T follicular helper cell (primary cell): Measurements from ENCODE around the gene F11.
"Not testable (repeated sequence)": the region's sequence is repeated elsewhere in the genome, so short reads cannot be mapped to it uniquely, and the experiment has no call there.

Source experiments
- DNase-seq: peaks from one replicate; pipeline ENCODE4 v3.0.0-alpha.2; 2020; ENCODE audit warnings: low read depth
- total RNA-seq, 2 experiments: gene quantifications; one replicate each; lab custom pipeline; 2026; lab: John Stamatoyannopoulos, UW

The F11 gene
- 0.04 to 0.06 reads per million in 2 experiments for total RNA-seq

DNA sequence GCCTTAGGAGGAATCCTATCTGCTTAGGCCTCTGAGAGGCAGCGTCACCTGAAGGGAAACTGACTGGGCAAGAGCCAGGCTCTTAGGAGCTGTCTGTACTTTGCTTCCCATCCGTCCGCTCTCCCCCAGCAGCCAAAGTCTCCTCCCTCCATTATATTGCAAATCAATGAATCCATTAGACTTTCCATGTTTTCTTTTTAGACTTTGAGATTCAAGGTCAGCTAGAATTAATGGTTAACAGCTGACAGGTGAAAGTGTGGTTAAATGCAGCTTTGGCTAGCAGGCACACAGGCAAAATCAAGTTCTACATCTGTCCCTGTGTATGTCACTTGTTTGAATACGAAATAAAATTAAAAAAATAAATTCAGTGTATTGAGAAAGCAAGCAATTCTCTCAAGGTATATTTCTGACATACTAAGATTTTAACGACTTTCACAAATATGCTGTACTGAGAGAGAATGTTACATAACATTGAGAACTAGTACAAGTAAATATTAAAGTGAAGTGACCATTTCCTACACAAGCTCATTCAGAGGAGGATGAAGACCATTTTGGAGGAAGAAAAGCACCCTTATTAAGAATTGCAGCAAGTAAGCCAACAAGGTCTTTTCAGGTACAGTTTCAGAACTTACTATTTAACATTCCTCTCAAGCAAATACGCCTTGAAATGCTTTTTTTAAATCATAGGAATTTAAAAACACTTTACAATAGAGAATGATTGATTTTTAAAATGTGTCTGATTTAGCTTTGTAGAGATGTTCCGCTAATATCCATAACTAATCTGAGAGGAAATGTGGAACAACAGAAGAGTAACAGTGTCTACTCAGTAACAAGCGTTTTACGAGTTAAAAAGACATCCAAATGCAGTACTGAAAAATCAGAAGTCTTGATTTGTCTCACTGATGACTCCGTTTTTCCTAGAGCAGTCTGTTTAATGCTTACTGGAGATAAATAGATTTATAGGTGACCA, at the start of gene F11:
Gene F11, plus strand, starts transcription at position 507 of the 970 bp plus-strand sequence. CDS start 948 bp downstream, outside the sequence.
- no peak for DNase-seq

DNA sequence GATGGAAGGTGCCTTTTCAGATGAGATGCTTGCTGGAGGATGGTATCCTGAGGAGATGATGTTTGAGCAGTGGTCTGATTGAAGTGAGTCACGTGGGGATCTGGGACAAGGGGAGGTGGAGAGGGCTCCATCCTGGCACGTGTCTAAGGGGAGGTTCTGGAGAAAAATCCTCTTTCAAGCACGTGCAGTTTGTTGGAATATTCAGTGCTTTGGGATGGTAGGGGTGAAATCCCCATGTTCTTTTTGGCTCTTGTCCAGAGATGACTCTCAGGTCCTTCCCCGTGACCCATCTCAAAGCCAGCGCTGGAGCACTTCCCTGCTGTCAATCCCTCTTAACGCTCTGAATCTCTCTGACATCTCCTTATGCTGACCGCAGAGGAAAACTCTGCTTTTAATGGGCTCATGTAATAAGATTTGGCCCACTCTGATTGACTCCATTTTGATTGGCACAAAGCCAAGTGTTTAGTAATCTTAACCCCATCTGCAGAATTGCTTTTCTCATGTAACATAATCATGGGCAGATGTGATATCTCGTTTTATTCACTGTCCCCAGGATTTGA, 49.4 kb upstream of the F11 start:
- no peak for DNase-seq

DNA sequence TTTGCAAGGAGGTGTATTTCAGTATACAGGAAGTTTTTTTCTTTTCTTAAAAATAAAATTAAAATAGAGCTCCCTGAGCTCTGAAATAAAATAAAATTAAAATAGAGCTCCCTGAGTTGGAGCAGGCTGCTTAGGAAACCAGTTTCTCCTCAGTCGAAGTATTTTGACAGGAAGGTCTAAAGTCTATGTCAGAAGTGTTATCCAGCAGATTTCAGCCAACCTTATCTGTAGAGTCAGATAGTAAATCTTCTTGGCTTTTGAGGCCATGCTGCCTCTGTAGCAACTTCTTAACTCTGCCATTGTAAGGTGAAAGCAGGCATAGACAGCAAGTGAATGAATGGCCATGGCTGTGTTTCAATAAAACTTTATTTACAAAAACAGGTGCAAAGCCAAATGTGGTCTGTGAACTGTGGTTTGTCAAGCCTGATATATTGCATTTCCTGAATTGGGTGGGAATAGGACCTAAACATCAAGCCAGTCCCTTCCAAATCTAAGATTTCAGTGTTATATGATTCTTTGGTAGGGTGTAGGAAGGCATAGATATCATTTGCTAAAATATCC, 48.2 kb upstream of the F11 start:
- DNase-seq, result no peak

DNA sequence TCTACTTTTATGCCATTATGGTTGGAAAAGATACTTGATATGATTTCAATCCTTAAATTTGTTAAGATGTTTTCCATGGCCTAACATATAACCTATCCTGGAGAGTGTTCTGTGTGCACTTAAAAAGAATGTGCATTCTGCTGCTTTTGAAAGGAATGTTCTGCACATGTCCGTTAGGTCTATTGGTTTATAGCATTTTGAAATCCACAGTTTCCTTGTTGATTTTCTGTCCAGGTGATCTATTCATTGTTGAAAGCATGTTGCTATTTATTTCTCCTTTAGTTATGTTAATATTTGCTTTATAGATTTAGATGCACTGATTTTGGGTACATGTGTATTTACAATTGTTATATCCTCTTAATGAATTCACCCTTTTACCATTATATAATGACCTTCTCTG, 44.4 kb upstream of the F11 start:
- DNase-seq, result no peak

DNA sequence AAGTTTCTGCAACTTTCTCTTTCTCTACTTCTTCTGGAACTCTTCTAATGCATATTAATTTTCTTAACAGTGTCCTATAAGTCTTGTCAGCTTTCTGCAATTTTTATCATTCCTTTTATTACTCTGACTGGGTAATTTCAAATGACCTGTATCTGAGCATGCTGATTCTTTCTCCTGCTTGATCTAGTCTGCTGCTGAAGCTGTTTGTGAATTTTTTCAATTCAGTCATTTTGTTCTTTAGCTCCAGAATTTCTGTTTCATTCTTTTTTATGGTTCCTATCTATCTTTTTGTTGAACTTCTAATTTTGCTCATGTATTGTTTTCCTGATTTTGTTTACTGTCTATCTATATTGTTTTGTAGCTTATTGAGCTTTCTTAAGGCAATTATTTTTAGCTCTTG, 40.1 kb upstream of the F11 start:
- DNase-seq, result no peak

DNA sequence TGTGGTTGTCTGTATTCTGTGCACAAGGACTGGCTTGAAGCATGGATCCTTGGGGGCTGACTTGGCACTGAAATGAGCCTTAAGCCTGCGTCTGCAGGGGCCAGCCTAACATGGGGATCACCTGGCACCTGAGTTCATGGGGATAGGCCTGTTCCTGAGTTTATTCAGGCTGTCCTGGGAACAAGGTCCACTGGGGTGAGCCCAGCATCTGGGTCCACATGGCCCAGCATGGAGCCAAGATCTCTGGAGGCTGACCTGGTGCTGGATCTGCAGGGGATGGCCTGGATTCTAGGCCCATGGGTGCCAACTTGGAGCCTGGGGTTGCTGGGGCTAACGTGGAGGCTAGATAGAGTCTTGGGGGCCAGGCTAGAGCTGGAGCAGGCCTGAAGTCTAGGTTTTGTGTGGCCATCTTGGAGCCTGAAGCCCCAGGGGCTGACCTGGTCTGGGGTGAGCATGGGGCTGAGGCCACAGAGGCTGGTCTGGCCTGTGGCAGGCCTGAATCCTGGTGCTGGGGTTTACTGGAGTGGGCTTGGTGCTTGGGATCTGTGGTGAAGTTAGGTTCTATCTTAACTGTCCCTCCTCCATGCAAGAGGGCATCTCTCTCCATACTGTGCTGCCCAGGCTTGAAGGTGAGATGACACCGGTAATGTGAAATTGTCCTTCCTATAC, 39.3 kb upstream of the F11 start:
- DNase-seq, result no peak

DNA sequence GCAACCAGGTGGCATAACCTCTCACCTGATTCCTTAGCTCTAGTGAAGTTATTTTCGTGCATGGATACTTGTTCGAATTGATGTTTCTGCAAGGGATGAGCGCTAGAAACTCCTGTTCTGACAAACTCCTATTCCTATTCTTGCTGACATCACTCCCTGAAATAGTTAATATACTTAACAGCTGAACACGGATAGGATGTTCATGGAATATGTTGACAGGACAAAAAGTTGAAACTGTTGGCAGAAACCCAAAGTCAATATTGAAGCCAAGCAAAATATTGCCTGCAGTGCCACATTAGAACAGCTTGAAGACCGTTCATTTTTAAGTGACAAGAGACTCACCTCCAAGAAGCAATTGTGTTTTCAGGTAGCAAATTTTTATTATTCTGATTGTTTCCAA, 38.8 kb upstream of the F11 start, which contains the start of gene KLKB1:
Gene KLKB1, plus strand, starts transcription at position 287 of the 400 bp plus-strand sequence. CDS start 689 bp downstream, outside the sequence.
- DNase-seq, result no peak

DNA sequence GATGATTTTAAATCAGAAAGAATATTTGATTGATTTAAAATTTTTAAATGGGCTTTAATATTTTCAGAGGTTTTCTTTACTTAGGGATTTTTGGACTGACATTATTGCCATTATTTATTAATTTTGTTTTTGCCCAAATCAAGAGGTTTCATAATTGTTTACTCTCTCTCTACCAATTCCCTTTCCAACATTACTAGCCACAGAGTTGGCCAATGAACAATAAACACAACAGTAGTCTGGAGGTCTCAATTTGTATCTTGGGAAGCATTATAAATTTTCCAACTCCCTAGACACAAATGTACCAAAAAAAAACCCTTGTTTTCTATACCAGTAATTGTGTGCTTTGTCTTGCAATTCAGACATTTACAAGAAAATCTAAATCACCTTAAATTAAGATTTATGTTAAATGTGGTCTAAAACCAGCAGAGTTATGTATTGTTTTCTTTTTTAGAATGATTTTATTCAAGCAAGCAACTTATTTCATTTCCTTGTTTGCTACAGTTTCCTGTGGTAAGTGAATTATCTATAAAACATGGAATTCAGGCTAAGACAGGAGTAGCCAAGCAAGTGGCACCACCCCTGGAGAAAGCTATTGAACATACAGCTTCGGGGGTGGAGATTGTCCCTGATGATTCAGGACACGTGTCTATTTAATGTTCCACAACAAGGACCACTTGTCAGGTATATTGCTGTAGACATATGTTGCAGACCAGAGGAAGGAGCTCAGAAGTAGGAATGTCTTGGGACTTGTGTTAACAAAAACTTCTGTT, 38.1 kb upstream of the F11 start:
- DNase-seq, result no peak

DNA sequence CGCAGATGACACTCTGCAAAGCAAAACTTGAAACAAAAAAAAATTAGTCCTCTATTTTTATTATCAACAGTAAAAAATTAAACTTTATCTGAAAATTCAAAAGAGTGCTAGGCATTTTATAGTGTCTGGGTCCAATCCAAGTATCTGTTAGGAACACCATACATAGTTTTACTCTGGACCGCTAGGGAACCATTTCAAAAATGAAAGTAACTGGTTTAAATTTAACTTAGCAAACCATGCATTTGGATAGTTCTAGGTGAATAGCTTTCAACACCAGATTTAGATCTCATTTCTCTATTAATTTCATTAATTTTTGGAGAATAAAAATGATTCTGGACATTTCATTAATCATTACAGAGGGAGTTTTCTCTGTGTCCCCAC, 37.5 kb upstream of the F11 start:
- no peak for DNase-seq

DNA sequence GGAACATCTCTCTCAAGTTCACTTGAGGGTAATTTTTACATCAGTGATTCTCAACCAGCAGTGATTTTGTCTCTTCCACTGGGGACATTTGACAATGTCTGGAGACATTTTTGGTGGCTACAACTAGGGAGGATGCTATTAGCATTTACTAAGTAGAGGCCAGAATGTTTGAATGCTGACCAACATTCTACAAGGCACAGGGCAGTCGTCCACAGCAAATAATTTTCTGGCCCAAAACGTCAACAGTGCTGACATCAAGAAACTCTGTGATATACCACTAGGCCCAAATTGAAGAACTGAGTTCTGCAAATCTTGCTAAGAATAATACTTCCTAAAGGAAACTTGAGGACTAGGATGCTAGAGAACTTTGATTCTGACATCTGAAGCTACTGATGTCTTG, 31.6 kb upstream of the F11 start:
- no peak for DNase-seq

DNA sequence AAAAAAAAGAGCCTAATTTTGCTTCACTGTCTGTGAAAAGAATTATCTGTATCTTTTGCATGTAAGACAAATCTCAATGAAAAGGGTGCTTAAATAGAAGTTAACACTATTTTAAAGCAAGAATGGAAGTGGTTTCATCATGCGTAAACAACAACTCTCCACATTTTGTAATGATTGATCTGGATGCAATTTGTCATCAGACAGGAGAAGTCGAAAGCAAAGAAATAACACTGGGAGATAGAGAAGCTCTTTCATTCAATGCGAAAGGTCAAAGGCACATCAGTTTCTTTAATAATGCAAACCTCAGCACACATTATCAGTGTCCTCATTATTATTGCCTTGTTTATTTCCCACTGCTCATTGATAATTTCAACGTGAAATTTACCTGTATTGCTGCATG, 29.9 kb upstream of the F11 start:
- no peak for DNase-seq

DNA sequence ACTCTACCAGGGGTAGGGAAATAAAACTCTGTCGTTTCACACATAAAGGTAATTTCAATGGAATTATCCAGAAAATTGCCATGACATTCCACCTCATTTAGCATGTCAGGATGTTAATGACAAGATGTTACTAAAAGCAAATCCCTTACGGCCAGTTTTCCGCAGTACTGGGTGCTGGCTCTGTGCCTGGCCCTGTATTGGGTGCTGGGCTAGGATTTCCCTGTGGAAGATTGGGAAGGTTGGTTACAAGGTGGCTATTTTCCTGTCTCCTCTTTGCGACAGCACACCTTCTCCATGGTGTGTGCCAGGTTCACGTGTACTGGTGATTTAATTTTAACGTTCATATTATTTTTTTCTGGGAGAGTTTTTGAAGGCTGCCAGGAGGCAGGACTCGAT, 25.5 kb upstream of the F11 start:
- DNase-seq, result no peak

DNA sequence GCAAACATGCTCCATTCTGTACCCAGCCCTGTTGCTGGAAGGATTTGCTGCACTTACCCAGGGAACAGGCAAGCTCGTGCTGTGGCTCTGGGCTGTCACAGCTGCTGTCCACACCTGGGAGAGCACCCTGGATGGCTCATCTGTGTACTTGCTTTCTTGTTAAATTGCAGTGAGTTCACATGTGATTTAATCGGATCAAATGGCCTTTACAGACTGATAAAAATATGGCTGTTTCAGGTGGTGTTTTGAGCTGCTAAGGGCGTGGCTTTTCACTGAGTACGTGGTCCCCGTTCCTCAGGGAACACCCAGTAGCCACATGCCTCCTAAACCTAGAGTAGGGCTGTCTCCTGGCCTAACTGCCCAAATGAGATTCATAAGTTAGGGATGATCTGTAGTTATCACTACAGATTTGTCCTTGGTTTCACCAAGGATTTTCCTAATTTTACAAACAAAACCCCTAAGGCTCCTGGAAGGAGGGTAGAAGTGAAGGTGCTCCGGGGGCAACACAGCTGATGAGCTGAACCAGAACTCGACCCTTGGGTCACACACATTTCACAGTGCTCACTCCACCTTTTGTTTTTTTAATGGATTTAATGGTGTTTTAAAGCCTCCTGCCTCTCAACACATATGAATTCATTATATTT, 25.0 kb upstream of the F11 start:
- DNase-seq, result no peak

DNA sequence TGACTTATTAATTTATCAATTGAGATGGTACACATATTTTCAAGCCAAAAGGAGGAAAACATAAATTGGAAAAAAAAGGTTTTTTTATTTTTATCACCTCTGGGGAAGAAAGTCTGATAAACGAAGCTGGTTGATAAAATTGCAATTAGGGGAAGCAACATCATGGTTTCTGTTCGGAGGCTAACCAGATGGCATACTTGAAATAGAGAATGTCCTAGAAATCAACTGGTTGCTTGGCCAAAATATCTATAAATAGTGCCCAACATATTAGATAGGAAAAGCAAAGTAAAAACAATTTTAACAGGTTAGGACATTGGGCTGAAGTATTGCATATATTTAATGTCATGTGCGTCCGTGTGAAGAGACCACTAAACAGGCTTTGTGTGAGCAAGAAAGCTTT, 24.4 kb upstream of the F11 start:
- DNase-seq, result no peak

DNA sequence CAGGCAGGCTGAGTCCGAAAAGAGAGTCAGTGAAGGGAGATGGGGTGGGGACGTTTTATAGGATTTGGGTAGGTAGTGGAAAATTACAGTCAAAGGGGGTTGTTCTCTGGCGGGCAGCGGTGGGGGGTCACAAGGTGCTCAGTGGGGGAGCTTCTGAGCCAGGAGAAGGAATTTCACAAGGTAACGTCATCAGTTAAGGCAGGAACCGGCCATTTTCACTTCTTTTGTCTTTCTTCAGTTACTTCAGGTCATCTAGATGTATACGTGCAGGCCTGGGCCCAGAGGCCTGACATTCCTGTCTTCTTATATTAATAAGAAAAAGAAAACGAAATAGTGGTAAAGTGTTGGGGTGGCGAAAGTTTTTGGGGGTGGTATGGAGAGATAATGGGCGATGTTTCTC, 24.0 kb upstream of the F11 start:
- not testable (repeated sequence) for DNase-seq

DNA sequence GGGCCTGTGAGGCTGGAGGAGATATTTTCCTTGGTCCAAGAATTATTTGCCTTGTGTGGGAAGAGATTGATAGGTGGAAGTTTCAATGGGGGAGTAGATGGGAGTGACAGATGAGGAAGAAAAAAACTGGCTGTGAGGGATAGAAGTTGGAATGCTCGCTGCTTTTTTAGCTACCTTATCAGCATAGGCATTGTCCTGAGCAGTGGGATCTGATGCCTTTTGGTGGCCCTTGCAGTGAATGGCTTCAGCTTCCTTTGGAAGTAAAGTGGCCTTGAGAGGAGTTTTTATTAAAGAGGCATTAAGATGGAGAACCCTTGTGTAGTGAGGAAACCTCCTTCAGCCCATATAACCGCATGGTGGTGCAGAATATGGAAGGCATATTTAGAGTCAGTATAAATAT, 22.7 kb upstream of the F11 start:
- DNase-seq, result no peak

DNA sequence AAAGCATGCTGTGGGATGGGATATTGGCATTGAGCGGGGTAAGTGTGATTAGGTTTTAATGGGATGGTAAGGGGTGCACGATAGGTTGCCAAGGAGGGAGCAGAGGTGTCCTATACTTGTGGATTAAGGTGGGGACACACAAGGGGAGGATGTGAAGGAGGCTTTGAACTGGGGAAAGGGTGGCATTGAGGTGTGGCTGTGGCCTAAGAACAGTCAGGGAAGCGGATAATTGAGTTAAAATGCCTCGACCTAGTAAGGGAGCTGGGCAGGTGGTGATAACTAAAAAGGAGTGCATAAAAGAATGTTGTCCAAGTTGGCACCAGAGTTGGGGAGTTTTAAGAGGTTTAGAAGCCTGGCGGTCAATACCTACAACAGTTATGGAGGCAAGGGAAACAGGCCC, 21.2 kb upstream of the F11 start:
- DNase-seq, result no peak

DNA sequence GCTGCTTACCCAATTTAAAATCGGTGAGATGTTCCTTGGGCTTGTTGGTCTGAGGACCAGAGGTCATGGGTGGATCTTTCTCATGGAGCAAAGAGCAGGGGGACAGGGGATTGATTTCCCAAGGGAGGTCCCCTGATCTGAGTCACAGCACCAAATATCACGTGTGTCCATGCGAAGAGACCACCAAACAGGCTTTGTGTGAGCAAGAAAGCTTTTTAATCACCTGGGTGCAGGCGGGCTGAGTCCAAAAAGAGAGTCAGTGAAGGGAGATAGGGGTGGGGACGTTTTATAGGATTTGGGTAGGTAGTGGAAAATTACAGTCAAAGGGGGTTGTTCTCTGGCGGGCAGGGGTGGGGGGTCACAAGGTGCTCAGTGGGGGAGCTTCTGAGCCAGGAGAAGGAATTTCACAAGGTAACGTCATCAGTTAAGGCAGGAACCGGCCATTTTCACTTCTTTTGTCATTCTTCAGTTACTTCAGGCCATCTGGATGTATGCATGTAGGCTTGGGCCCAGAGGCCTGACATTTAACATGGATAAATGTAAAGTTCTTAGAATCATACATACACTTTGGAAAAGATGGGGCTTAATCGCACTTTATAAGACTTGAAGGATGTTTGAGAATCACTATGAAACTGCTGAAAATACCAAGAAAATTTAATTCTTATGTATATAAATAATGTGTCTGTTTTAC, 18.8 kb upstream of the F11 start:
- not testable (repeated sequence) for DNase-seq

DNA sequence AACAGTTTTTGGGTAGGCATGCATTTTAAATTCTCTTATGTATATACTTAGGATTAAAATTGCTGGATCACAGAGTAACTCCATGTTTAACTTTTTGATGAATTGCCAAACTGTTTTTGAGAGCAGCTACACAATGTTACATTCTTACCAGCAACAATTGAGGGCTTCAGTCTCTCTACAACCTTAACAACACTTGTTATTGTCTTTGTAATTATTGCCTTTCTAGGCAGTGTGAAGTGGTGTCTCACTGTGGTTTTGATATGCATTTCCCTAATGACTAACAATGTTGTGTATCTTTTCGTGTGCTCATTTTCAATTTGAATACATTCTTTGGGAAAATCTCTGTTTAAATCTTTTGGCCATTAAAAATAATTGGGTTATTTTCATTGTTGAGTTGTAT, 17.3 kb upstream of the F11 start:
- DNase-seq, result no peak
